Fibroblast of skin of right quadriceps (primary cell): ENCODE data around the gene NNMT.
A peak's percentile ranks its signal among the peaks of the same experiment; 100 is the strongest.
"Not testable (repeated sequence)": the region's sequence is repeated elsewhere in the genome, so short reads cannot be mapped to it uniquely, and the experiment has no call there.

ENCODE experiments used
- DNase-seq: peaks from one replicate; pipeline ENCODE4 v3.0.0-alpha.2; 2013

The NNMT gene

GRCh38 chr11:114311946-114312345 lies 15.7 kb downstream of the NNMT start:
- DNase-seq, result no peak

- no peak for DNase-seq
These were observed 17.9 kb downstream of the NNMT start for GRCh38 chr11:114314096-114314495.

GRCh38 chr11:114315749-114316368 lies 19.7 kb downstream of the NNMT start:
- no peak for DNase-seq

- peak; percentile 56 for DNase-seq
These were observed 21.0 kb downstream of the NNMT start for GRCh38 chr11:114316980-114317786.

- peak; percentile 55 for DNase-seq
These were observed 21.6 kb downstream of the NNMT start for GRCh38 chr11:114317787-114318137.

GRCh38 chr11:114318361-114318760 lies 22.2 kb downstream of the NNMT start:
- DNase-seq, result no peak

GRCh38 chr11:114319716-114320328 lies 23.6 kb downstream of the NNMT start:
- no peak for DNase-seq

- peak; percentile 87 for DNase-seq
These were observed 25.5 kb downstream of the NNMT start for GRCh38 chr11:114321621-114322257.

GRCh38 chr11:114322934-114323333 lies 26.7 kb downstream of the NNMT start:
- DNase-seq, result no peak

GRCh38 chr11:114326151-114326550 lies 30.0 kb downstream of the NNMT start:
- DNase-seq, result no peak

- DNase-seq, result no peak
These were observed 30.6 kb downstream of the NNMT start for GRCh38 chr11:114326776-114327175.

GRCh38 chr11:114330373-114330772 lies 34.2 kb downstream of the NNMT start:
- no peak for DNase-seq

GRCh38 chr11:114340311-114341131 lies 44.3 kb downstream of the NNMT start:
- peak; percentile 76 for DNase-seq

GRCh38 chr11:114341667-114342066 lies 45.5 kb downstream of the NNMT start:
- not testable (repeated sequence) for DNase-seq

GRCh38 chr11:114342476-114342875 lies 46.3 kb downstream of the NNMT start:
- no peak for DNase-seq

GRCh38 chr11:114343020-114343419 lies 46.8 kb downstream of the NNMT start:
- DNase-seq, result no peak

- no peak for DNase-seq
These were observed 47.3 kb downstream of the NNMT start for GRCh38 chr11:114343493-114343892.

GRCh38 chr11:114344494-114344893 lies 48.3 kb downstream of the NNMT start:
- no peak for DNase-seq

- DNase-seq, result no peak
These were observed 49.5 kb downstream of the NNMT start for GRCh38 chr11:114345575-114346222.

- DNase-seq, result no peak
These were observed 50.5 kb downstream of the NNMT start for GRCh38 chr11:114346709-114347141.

GRCh38 chr11:114348200-114349191 lies 52.3 kb downstream of the NNMT start:
- DNase-seq, result peak; percentile 78
